Stimulated activated CD4-positive, alpha-beta T cell treated with anti-CD3 and anti-CD28 coated beads, TNF-alpha, amount 100 ng/mL, for 48 hours (primary cell): ENCODE results near the gene SLC29A2.
"Not testable (repeated sequence)": the region's sequence is repeated elsewhere in the genome, so short reads cannot be mapped to it uniquely, and the experiment has no call there.

Source experiments
- DNase-seq, 3 donors: peaks; one replicate each; pipeline ENCODE4 v3.0.0-alpha.2; 2020; ENCODE audit warnings: low read depth in 3 of 3

The SLC29A2 gene

GRCh38 chr11:66384316-66384715 lies 12.8 kb upstream of the SLC29A2 start:
- DNase-seq, result not testable (repeated sequence)

- not testable (repeated sequence) for DNase-seq
These were observed 8.7 kb upstream of the SLC29A2 start for GRCh38 chr11:66380264-66380663.

GRCh38 chr11:66373690-66374287 lies 2.2 kb upstream of the SLC29A2 start:
- not testable (repeated sequence) for DNase-seq

GRCh38 chr11:66373265-66373664 lies 1.7 kb upstream of the SLC29A2 start:
- no peak for DNase-seq

- no peak for DNase-seq
These were observed 2.3 kb downstream of the SLC29A2 start for GRCh38 chr11:66369073-66369894.

- no peak for DNase-seq
These were observed 3.1 kb downstream of the SLC29A2 start for GRCh38 chr11:66368484-66368883.

- no peak for DNase-seq
These were observed 3.8 kb downstream of the SLC29A2 start for GRCh38 chr11:66367561-66368312.

- no peak for DNase-seq
These were observed 4.6 kb downstream of the SLC29A2 start for GRCh38 chr11:66366844-66367477.

GRCh38 chr11:66365711-66366619 lies 5.6 kb downstream of the SLC29A2 start:
- DNase-seq, result no peak

- DNase-seq, result no peak
These were observed 6.4 kb downstream of the SLC29A2 start for GRCh38 chr11:66365166-66365565.

GRCh38 chr11:66363805-66364535 lies 7.6 kb downstream of the SLC29A2 start:
- DNase-seq, result peak; percentile 64 to 69 (median 69)

GRCh38 chr11:66363187-66363601 lies 8.4 kb downstream of the SLC29A2 start:
- DNase-seq, result no peak

GRCh38 chr11:66362481-66363147 lies 8.9 kb downstream of the SLC29A2 start:
- DNase-seq, result no peak

GRCh38 chr11:66361502-66361941 lies 10.0 kb downstream of the SLC29A2 start:
- DNase-seq, result no peak

GRCh38 chr11:66360406-66361073 lies 11.0 kb downstream of the SLC29A2 start:
- no peak for DNase-seq

GRCh38 chr11:66359662-66360087 lies 11.9 kb downstream of the SLC29A2 start:
- no peak for DNase-seq

GRCh38 chr11:66350560-66351235 lies 20.9 kb downstream of the SLC29A2 start:
- not testable (repeated sequence) for DNase-seq

GRCh38 chr11:66349084-66349386 lies 22.5 kb downstream of the SLC29A2 start:
- DNase-seq, result no peak
